H9 (cell line): ENCODE data around the gene OSBPL8. TPM values are rescaled to one million over a fixed set of nuclear protein-coding genes. Genes with fewer than 3 reads are reported as not detected.

Experiments
- DNase-seq: peaks from one replicate; pipeline ENCODE4 v3.0.0-alpha.2; 2017
- H2AFZ ChIP-seq: one replicate; pipeline ENCODE4 v1.6.1; 2013; ENCODE audit warnings: mild to moderate bottlenecking, low read length, control low read depth, moderate library complexity
- H2AK5ac ChIP-seq: 2 replicates; pipeline ENCODE4 v1.6.1; 2013; ENCODE audit warnings: low read length, control low read depth, mixed read lengths; ENCODE audit not compliant: insufficient read length
- H2BK120ac ChIP-seq: one replicate; pipeline ENCODE4 v1.6.1; 2013; ENCODE audit warnings: low read depth, mild to moderate bottlenecking, low read length, control low read depth, inconsistent platforms; ENCODE audit not compliant: poor library complexity, severe bottlenecking
- H2BK12ac ChIP-seq: 2 replicates; pipeline ENCODE4 v1.6.1; 2013; ENCODE audit warnings: low read length, control low read depth, mixed read lengths, low read depth; ENCODE audit not compliant: insufficient read length
- H2BK15ac ChIP-seq: 2 replicates; pipeline ENCODE4 v1.6.1; 2013; ENCODE audit warnings: low read depth, low read length, control low read depth
- H2BK20ac ChIP-seq: one replicate; pipeline ENCODE4 v1.6.1; 2013; ENCODE audit warnings: low read depth, mild to moderate bottlenecking, low read length, control low read depth, inconsistent platforms; ENCODE audit not compliant: poor library complexity, severe bottlenecking
- H2BK5ac ChIP-seq: 2 replicates; pipeline ENCODE4 v1.6.1; 2013; ENCODE audit warnings: low read length, control low read depth, mixed read lengths; ENCODE audit not compliant: insufficient read length
- H3K14ac ChIP-seq: 2 replicates; pipeline ENCODE4 v1.6.1; 2013; ENCODE audit warnings: low read length, control low read depth; ENCODE audit not compliant: insufficient read depth
- H3K18ac ChIP-seq: 2 replicates; pipeline ENCODE4 v1.6.1; 2013; ENCODE audit warnings: low read depth, mild to moderate bottlenecking, mixed read lengths, low read length, control low read depth; ENCODE audit not compliant: insufficient read length
- H3K23ac ChIP-seq: 2 replicates; pipeline ENCODE4 v1.6.1; 2013; ENCODE audit warnings: low read length, control low read depth, mixed read lengths, low read depth; ENCODE audit not compliant: insufficient read length
- H3K23me2 ChIP-seq: 2 replicates; pipeline ENCODE4 v1.6.1; 2013; ENCODE audit warnings: low read depth, mild to moderate bottlenecking, mixed read lengths, low read length, control low read depth; ENCODE audit not compliant: insufficient read length, poor library complexity, severe bottlenecking
- H3K27ac ChIP-seq: 2 replicates; pipeline ENCODE4 v1.5.1; 2013; ENCODE audit warnings: low read length, control low read depth, mixed read lengths, low read depth; ENCODE audit not compliant: insufficient read length
- H3K27me3 ChIP-seq: 2 replicates; pipeline ENCODE4 v1.6.1; 2013; ENCODE audit warnings: low read length, control low read depth, inconsistent platforms; ENCODE audit not compliant: insufficient read depth
- H3K4ac ChIP-seq: 2 replicates; pipeline ENCODE4 v1.6.1; 2013; ENCODE audit warnings: low read depth, mild to moderate bottlenecking, control low read depth, inconsistent platforms, low read length, moderate library complexity
- H3K4me1 ChIP-seq: 2 replicates; pipeline ENCODE4 v1.6.1; 2013; ENCODE audit warnings: low read length, control low read depth, inconsistent platforms; ENCODE audit not compliant: insufficient read depth
- H3K4me2 ChIP-seq: 2 replicates; pipeline ENCODE4 v1.6.1; 2013; ENCODE audit warnings: low read length, control low read depth, mixed read lengths; ENCODE audit not compliant: insufficient read length, insufficient read depth
- H3K56ac ChIP-seq: 2 replicates; pipeline ENCODE4 v1.6.1; 2013; ENCODE audit warnings: low read depth, mild to moderate bottlenecking, mixed read lengths, low read length, control low read depth; ENCODE audit not compliant: insufficient read length
- H3K79me1 ChIP-seq: 2 replicates; pipeline ENCODE4 v1.6.1; 2013; ENCODE audit warnings: low read depth, mild to moderate bottlenecking, moderate library complexity, low read length, control low read depth, inconsistent platforms; ENCODE audit not compliant: insufficient read depth, poor library complexity, severe bottlenecking
- H3K79me2 ChIP-seq: 2 replicates; pipeline ENCODE4 v1.6.1; 2013; ENCODE audit warnings: low read length, control low read depth, inconsistent platforms; ENCODE audit not compliant: insufficient read depth
- H3K9ac ChIP-seq: 2 replicates; pipeline ENCODE4 v1.6.1; 2013; ENCODE audit warnings: low read length, control low read depth, mixed read lengths; ENCODE audit not compliant: insufficient read length; ENCODE audit errors: extremely low read depth
- H3K9me3 ChIP-seq: one replicate; pipeline ENCODE4 v1.6.1; 2013; ENCODE audit warnings: low read depth, low read length, inconsistent platforms; ENCODE audit not compliant: control insufficient read depth
- H3T11ph ChIP-seq: one replicate; pipeline ENCODE4 v1.6.1; 2013; ENCODE audit warnings: mild to moderate bottlenecking, low read length, control low read depth, inconsistent platforms
- H4K20me1 ChIP-seq: one replicate; pipeline ENCODE4 v1.6.1; 2013; ENCODE audit not compliant: control insufficient read depth, insufficient read length, insufficient read depth
- H4K5ac ChIP-seq: 2 replicates; pipeline ENCODE4 v1.6.1; 2013; ENCODE audit warnings: low read depth, mild to moderate bottlenecking, mixed read lengths, low read length, control low read depth; ENCODE audit not compliant: insufficient read length
- H4K8ac ChIP-seq: replicated peaks from 2 replicates; pipeline ENCODE4 v1.6.1; 2013; ENCODE audit warnings: low read length, control low read depth, mixed read lengths, low read depth; ENCODE audit not compliant: insufficient read length
- H4K91ac ChIP-seq: 2 replicates; pipeline ENCODE4 v1.6.1; 2013; ENCODE audit warnings: low read depth, mild to moderate bottlenecking, moderate library complexity, mixed read lengths, low read length, control low read depth; ENCODE audit not compliant: insufficient read length
- H3K27ac Mint-ChIP-seq, 3 experiments: 2 replicates in 2 of 3; 3 replicates in 1 of 3; pipeline ENCODE4 v1.8.0; 2020 to 2021; ENCODE audit warnings: mixed read lengths in 3 of 3, mild to moderate bottlenecking in 1 of 3, moderate library complexity in 1 of 3
- H3K27me3 Mint-ChIP-seq: 2 replicates; pipeline ENCODE4 v1.8.0; 2021; ENCODE audit warnings: low read depth, mild to moderate bottlenecking, moderate library complexity, mixed read lengths
- H3K36me3 Mint-ChIP-seq, 3 experiments: 2 replicates in 2 of 3; 3 replicates in 1 of 3; pipeline ENCODE4 v1.8.0; 2020 to 2021; ENCODE audit warnings: low read depth in 3 of 3, mixed read lengths in 3 of 3; ENCODE audit not compliant: insufficient read depth in 1 of 3
- H3K4me1 Mint-ChIP-seq, 2 experiments: 2 replicates each; pipeline ENCODE4 v1.8.0; 2020; ENCODE audit warnings: mixed read lengths in 2 of 2
- H3K4me3 Mint-ChIP-seq, 2 experiments: 2 replicates in 1 of 2; 3 replicates in 1 of 2; pipeline ENCODE4 v1.8.0; 2020 to 2021; ENCODE audit warnings: mild to moderate bottlenecking in 2 of 2, mixed read lengths in 2 of 2, moderate library complexity in 1 of 2
- H3K9me3 Mint-ChIP-seq, 2 experiments: 2 replicates in 1 of 2; 3 replicates in 1 of 2; pipeline ENCODE4 v1.8.0; 2020; ENCODE audit warnings: mild to moderate bottlenecking in 2 of 2, mixed read lengths in 2 of 2, moderate library complexity in 1 of 2
- CTCF ChIP-seq: fragments of 200-600 bp; sonication (generic); conservative IDR thresholded peaks from 3 replicates; pipeline ENCODE4 v1.8.0; 2021; ENCODE audit warnings: antibody characterized with exemption, mild to moderate bottlenecking
- total RNA-seq: library from RNA; stranded (reverse); gene quantifications from 2 replicates; pipeline ENCODE4 v1.2.1, GENCODE V29; 2021

The OSBPL8 gene
- total RNA-seq, 1 experiment from 2014 or later: 61.2 TPM

DNA sequence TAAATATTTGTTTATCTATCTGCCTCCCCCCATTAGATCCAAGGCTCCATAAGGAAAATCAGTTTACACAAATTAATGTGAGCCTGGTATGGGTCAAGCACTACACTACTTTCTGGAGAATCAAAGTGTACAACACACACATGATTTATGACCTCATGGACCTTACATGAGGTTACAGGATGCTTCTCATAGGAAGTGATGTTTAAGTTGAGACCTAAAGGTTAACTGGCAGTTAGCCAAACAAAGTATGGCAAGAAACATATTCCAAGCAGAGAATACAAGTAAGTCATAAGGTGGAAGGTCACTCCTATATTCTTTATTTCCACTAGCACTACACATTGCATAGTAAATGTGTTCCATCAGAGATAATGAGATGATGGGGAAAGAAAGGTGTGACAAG lies 39.2 kb downstream of the OSBPL8 start:
- Histone ChIP-seq H3K79me1 (peaks cover 3% of the 10 kb centered on the region), H4K20me1 (no peaks in the 10 kb centered on the region), H2BK120ac (no peak overlapping the region), H3K27me3 (no peaks in the 10 kb centered on the region), H3K9me3 (peaks cover 11% of the 10 kb centered on the region), H3K4ac (no peak overlapping the region), H3K9ac (no peak overlapping the region), H2AK5ac (no peak overlapping the region), H3K14ac (no peak overlapping the region), H3K18ac (no peak overlapping the region), H3K27ac (no peak overlapping the region), H4K8ac (no peak overlapping the region), H3K23ac (no peak overlapping the region), H2AFZ (no peak overlapping the region), H3T11ph (no peak overlapping the region), H3K23me2 (no peaks in the 10 kb centered on the region), H3K4me1 (no peaks in the 10 kb centered on the region; the same call in 1 of the 2 replicates), H4K5ac (no peak overlapping the region), H3K4me2 (no peak overlapping the region), H2BK5ac (no peak overlapping the region), H4K91ac (no peak overlapping the region), H2BK20ac (no peak overlapping the region), H2BK12ac (no peak overlapping the region), H3K56ac (no peak overlapping the region), H2BK15ac (no peak overlapping the region), H3K79me2 (peaks cover 3% of the 10 kb centered on the region; the same call in 1 of the 2 replicates)
- Mint-ChIP-seq H3K36me3 (peaks cover 60 to 68% (median 62%) of the 10 kb centered on the region in 3 experiments), H3K4me1 (peaks cover 10 to 16% of the 10 kb centered on the region in 2 experiments), H3K4me3 (no peak overlapping the region), H3K27ac (no peak overlapping the region), H3K27me3 (no peaks in the 10 kb centered on the region), H3K9me3 (peaks cover 46 to 60% of the 10 kb centered on the region in 2 experiments)
- no peak for TF ChIP-seq CTCF
- no peak for DNase-seq
